ENCODE measurements around the gene SRGAP2B.
"Not testable (repeated sequence)": the region's sequence is repeated elsewhere in the genome, so short reads cannot be mapped to it uniquely, and the experiment has no call there.

- TF ChIP-seq POLR2A, CTCF (IDR thresholded peaks at IDR 0.05): not testable (repeated sequence)
Observed at GRCh38 chr1:145015744-145016491, 79.2 kb downstream of the SRGAP2B start.
